GM12801 (cell line): ENCODE results near the gene IL18RAP.

Source experiments
- TF ChIP-seq, protein P1 (sequence below): IDR thresholded peaks from one replicate; pipeline ENCODE4 v1.5.1; 2011; ENCODE audit warnings: control low read depth; ENCODE audit not compliant: insufficient read length; ENCODE audit errors: extremely low read depth

The IL18RAP gene

DNA sequence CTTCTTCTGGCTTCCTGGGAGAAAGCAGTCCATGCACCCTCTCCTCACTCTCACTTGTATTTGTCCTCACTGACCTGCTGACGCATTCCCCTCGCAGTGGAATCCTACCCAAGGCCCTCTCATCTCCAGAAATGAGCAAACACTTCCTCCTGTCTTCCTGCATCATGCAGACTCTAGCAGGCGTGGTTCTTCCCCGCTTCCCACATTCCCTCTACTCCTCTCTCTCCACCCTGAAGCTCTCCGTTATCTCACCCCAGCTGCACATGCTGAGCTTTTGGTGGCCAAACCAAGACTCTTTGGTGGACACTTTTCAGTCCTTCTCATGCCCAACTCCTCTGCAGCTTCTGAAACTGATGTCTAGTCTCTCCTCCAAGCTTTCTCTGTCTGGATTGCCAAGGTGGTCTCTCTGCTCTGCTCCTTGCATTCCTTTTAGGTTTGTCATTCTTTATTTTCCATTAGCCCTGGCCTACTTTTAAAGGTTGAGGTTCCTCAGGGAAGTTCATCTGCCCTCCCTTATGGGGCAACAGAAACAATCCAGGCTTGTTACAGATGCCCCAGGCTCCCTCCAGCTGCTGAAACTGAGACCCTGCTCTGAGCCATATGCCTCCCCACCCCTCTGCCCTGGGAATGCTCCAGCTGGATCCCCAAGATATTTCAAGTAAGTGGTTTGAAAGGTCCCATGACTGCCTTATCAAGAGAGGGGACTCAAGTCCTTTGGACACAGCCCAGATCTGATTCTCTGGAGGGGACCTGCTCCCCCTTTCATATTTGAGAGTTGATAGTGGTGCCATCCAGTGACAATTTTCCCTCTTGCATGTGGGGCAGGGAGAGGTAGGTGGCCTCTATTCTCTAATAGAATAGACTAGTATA, 835 bp upstream of the IL18RAP start:
- TF ChIP-seq, protein P1, sequence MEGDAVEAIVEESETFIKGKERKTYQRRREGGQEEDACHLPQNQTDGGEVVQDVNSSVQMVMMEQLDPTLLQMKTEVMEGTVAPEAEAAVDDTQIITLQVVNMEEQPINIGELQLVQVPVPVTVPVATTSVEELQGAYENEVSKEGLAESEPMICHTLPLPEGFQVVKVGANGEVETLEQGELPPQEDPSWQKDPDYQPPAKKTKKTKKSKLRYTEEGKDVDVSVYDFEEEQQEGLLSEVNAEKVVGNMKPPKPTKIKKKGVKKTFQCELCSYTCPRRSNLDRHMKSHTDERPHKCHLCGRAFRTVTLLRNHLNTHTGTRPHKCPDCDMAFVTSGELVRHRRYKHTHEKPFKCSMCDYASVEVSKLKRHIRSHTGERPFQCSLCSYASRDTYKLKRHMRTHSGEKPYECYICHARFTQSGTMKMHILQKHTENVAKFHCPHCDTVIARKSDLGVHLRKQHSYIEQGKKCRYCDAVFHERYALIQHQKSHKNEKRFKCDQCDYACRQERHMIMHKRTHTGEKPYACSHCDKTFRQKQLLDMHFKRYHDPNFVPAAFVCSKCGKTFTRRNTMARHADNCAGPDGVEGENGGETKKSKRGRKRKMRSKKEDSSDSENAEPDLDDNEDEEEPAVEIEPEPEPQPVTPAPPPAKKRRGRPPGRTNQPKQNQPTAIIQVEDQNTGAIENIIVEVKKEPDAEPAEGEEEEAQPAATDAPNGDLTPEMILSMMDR, result no peak

DNA sequence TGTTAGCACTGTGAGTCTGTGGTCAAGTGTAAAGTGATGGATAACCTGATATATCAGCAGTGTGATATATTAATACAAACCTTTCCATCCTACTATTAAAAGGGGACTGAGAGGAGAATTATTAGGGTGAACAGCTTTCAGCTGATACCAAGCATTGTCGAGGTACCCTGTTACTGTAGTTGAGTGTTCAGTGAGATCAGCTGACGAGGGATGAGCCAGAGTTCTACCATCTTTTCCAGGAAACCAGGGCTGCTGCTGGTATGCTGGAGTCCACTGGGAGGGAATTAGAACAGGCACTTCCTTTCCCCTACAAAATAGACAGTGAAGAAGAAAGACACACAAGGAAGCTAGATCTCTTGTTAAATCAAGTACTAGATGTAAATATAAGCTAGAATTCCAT, 408 bp downstream of the IL18RAP start:
- TF ChIP-seq, protein P1, result no peak

DNA sequence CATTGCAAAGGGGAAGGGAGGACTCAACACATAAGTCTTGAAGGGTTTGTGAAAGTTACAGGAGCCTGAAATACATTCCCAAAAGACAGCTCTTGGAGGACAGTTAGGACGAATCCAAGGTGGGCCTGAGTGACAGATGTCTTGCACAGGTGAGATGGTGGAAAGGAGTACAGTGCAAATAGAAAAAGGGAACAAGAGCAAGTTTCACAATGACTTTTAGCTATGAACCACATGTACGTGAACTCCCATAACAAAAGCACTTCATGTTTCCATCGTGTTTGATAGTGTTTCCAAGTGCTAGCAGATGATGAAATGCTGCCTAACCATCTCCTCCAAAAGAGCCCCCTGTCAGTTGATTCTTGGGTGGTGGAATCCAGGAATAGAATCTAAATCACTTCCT, 1.8 kb downstream of the IL18RAP start:
- TF ChIP-seq, protein P1, result no peak

DNA sequence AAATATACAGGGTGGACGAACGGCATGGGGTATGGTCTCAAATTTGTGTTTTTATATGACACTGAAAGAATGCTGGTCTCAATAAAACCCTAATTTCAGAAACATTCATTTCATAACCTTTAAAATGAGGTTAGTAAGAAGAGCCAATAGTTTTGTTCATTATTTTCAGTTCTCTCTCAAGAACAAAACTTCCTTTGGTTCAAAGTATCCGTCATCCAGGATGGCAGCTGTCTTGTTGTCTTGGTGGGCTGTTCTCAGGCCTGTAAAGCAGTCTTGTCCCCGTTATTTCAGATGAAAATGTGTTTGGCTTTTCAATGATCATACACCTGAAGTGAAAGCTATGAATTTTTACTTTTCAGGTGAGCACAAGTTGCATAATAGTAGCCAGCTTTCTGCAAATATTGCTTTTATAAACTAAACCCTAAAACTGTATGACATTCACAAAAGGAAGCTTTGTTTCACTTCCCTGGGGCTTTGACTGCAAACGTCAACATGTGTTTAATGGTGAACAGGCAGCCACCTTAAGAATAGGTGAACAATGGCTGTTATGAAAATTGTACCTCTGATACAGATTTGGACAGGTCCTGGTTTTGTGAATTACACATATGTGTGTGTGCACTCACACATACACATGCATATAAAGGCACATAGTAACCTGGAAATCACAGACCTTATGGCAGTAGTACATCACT, 2.6 kb downstream of the IL18RAP start:
- TF ChIP-seq, protein P1, result no peak

DNA sequence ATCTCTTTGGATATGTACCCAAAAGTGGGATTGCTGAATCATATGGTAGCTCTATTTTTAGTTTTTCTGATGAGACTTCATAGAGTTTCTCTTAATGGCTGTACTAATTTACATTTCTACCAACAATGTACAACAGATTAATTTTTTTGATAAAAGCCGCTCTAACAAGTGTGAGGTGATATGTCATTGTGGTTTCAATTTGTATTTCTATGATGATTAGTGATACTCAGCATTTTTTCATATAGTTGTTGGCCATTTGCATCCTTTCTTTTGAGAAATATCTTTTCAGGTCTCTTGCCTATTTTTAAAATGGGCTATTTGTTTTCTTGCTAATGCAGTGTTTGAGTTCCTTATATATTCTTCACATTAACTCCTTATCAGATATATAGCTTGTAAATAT, 4.3 kb downstream of the IL18RAP start:
- TF ChIP-seq, protein P1, result no peak

DNA sequence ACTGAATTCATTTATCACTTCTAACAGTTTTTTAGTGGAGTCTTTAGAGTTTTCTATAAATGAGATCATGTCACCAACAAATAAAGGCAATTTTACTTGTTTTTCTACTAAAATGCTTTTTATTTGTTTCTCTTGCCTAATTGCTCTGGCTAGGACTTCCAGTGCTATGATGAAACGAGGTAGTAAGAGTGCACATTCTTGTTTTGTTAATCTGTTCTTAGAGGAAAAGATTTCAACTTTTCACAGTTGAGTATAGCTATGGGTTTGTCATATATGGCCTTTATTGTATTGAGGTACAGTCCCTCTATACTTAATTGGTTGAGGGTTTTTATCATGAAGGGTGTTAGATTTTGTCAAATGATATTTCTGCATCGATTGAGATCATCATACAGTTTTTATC, 5.6 kb downstream of the IL18RAP start:
- TF ChIP-seq, protein P1, result no peak

DNA sequence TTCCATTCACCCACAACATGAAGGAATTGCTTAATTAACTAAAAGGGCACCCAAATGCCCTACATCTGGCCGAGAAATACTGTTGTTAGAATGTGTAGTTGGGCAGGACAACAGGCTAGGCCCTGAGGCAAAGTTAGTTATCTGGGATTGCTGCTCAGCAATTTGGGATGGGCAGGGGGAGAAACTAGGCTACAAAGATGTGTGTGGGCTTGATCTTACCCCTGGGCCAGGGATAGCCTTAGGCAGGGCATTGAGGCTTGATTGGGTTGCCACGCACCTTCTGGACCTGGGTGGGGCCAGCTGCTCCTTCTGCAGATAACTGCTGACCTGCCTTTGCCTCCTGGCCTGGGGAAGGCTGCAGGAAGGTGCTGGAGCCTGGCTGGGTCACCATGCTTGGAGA, 9.4 kb downstream of the IL18RAP start:
- TF ChIP-seq, protein P1, result no peak
